Activated CD4-positive, alpha-beta T cell treated with anti-CD3 and anti-CD28 coated beads, Interleukin-2, Interleukin-6, amounts not matched to agents 100 ng/mL and 50 ng/mL, durations not matched to agents 16 hours and 8 hours (primary cell): Measurements from ENCODE around the gene APC2.
"Not testable (repeated sequence)": the region's sequence is repeated elsewhere in the genome, so short reads cannot be mapped to it uniquely, and the experiment has no call there.

ENCODE experiments used
- DNase-seq: peaks from one replicate; pipeline ENCODE4 v3.0.0-alpha.2; 2020

APC2 gene

DNA sequence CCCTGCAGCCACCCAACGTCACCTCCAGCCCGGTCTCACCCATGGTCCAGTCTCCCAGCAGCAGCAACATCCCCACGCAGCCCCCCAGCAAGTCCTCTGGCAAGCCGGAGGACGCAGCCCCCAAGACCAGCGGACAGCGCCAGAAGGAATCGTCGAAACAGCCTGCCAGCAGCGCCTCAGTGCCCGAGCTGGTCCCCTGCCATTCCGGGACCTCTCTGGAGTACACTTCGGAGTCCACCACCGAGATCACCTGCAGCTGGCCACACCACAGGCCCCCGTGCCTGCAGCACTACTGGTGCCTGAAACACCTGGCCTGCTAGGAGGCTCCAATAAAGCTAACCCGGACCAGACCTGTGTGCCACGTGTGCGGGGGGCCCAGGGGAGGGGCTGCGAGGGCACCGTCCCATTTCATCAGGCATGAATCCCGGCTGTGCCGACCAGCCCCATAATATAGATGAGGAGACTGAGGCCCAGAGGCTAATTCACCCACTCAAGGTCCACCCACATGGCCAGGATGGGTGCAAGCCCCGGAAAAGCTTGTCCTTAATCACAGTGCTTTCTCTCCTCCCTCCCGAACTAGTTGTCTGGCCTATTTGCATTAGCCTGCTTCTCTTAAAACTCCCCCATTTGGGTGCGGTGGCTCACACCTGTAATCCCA is 47.8 kb downstream of the APC2 start:
- no peak for DNase-seq

DNA sequence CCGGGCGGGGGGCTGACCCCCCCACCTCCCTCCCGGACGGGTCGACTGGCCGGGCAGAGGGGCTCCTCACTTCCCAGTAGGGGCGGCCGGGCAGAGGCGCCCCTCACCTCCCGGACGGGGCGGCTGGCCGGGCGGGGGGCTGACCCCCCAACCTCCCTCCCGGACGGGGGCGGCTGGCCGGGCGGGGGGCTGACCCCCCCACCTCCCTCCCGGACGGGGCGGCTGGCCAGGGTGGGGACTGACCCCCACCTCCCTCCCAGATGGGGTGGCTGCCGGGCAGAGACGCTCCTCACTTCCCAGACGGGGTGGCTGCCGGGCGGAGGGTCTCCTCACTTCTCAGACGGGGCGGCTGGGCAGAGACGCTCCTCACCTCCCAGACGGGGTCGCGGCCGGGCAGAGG is 49.3 kb downstream of the APC2 start:
- not testable (repeated sequence) for DNase-seq

DNA sequence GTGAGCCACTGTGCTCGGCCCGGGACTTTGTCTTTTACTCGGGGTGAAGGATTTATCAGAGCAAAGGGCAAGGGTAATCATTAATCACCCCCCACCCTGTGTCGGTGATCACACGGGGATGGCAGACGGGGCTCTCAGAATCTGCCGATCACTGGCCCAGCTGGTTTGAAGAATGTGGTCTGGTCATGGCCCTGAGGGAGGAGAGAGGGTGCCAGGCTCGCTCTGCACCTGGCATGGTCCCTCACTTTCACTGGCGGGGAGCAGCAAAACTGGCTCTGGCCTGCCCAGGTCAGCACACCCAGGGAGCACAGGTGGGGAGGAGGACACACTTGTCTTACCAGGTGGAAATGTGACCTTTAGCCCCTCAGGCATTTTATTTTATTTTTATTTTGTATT is 51.3 kb downstream of the APC2 start:
- no peak for DNase-seq

DNA sequence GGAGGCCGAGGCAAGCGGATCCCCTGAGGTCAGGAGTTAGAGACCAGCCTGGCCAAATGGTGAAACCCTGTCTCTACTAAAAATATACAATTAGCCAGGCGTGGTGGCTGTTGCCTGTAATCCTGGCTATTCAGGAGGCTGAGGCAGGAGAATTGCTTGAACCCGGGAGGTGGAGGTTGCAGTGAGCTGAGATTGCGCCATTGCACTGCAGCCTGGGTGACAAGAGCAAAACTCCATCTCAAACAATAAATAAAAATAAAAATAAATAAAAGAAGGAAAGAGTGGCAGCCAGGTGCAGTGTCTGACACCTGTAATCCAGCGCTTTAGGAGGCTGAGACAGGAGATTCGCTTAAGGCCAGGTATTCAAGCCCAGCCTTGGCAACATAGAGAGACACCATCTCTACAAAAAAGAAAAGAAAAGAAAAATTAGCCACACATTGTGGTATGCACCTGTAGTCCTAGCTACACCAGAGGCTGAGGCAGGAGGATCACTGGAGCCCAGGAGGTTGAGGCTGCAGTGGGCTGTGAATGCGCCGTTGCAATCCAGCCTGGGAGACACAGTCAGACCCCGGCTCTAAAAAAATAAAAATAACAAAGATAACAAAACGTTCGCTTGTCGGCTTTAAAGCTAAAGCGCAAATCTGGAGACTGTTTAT is 52.6 kb downstream of the APC2 start:
- no peak for DNase-seq

DNA sequence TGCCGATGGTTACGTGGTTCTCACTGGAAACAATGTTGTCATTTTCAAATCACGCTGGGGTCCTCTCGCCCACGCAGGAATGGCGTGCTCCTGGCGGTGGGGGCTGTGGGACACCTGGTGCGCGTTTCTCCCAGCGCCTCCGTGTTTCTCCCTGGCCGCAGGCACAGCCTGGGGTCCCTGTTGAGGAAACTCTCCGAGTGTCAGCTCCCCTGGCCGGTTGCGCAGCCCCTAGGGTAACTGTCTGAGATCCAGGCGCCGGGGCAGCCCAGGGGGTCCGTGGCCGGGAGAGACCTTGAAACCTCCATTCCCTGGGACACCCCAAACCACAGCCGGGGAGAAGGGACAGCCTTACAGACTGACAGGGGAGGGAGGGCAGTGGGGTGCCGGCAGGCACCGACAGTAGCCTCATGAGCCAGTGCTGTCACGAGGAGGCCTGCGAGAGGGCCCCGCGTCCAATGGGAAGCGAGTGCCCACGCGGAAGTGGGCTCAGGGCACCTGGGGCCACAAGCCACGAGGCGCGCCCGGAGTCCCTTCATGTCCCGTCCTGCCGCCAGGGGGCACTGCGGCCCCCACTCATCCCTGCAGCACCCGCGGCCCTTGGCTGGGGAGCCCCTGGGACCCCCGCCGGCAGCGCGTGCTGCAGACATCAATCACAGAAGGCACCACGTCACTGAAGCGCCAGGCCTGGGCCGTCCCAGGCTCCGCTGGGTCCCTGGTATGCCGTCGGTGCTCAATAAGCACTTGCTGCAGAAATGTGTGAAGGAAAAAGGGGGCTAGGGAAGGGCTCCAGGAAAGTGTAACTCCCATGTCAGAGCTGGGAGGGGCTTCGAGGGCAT is 53.4 kb downstream of the APC2 start:
- peak; percentile 80 for DNase-seq

DNA sequence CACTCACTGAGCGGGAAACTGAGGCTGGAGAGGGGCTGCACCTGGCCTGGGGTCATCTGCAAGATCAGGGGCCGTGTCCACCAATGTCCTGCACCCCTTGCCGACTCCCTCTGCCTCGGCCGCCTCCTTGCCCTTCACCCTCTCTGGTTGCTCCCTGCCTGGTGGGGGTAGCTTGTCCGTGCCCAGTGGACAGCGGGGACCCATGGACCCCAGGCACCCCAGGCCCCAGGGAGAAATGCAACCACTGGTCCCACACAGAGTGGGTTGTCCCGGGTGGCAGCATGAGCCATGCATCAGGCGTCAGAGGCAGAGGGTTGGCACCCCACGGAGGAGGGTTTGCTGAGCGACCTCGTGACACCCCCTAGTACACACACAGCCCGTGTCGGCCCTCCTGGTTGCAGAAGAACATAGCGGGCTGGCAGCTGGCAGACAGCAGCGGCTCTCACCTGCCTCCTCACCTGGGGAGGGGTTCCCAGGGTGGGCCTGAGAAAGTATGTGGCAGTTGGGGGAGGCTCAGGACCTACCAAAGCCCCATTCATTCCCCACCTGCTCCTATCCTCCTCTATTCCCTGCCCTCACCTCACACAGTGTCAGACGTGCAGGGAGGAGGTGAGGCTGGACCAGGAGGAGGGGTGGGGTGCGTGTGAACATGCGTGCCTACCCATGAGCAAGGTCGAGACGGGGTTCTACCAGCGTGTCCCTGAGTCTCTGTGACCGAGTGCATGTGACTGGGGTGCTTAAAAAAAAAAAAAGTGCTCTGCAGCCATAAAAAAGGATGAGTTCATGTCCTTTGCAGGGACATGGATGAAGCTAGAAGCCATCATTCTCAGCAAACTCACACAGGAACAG is 54.2 kb downstream of the APC2 start:
- DNase-seq, result no peak

DNA sequence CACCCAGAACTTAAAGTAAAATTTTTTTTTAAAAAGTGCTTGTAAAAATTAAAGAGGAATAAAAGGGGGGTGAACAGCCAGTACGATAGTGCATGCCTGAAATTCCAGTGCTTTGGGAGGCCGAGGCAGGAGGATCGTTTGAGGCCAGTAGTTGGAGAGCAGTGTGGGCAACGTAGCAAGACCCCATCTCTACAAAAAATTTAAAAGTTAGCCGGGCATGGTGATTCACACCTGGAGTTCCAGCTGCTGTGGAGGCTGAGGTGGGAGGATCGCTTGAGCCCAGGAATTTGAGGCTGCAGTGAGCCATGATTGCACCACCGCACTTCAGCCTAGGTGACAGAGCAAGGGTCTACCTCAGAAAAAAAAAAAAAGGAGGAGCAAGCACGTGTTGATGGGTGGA is 55.1 kb downstream of the APC2 start:
- DNase-seq, result no peak

DNA sequence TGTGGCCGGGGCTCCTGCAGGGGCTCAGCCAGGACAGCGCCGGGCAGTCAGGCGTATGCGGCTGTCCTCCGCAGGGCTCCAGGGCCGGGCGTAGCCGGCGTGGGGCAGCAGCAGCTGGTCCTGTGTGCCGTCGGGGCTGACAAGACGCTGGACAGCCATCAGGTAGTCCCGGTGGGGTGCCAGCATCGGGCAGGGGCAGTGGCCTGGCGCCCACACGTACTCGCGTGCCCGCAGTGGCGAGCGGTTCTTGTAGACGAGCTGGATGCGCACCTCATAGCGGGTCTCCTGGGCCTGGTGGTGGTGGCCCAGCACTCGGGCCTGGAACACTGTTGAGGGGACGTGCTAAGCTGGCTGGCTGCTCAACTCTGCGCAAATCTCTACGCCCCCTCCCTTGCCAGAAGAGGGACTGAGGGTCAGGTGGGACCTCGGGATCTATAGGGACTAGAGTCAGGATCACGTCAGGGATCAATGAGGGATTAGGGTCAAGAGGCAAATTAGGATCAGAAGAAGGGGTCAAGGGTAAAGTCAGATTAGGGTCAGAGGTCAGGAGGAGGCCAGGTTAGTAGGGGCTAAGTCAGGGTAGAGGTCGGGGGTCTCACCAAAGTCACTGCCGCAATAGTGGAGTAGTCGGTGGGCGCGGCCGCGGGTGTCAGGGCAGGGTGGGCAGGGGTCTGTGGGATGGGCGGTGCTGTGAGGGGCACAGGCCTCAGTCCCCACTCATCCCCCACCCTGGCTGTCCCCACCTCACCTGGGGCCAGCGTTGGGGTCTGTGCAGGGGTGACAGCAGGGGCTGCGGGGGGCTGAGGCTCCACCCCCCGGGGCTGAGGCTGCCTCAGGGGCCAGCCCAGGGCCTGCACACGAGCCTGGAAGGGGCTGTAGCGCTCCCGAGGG is 56.3 kb downstream of the APC2 start:
- DNase-seq, result no peak

DNA sequence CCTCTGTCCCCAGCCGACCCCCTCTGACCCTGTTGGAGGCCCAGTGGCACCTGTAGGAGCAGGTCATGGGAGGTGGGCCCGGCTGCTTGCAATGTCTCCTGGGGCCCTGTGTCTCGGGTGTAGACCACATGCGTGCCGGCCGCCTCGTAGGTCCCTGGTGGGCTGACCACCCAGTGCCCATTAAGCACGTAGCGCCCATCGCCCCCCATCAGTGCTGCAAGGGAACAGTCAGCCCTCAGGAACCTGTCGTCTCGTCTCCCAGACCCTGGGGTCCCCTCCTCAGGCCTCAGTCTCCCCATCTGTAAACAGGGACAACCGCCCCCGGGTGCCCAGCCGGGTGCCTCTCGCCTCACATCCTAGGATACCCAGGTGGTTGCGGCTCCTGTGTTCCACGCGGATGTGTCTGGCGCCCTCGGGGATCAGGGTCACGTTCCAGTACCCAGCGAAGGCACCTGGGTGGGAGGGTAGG is 57.3 kb downstream of the APC2 start:
- no peak for DNase-seq

DNA sequence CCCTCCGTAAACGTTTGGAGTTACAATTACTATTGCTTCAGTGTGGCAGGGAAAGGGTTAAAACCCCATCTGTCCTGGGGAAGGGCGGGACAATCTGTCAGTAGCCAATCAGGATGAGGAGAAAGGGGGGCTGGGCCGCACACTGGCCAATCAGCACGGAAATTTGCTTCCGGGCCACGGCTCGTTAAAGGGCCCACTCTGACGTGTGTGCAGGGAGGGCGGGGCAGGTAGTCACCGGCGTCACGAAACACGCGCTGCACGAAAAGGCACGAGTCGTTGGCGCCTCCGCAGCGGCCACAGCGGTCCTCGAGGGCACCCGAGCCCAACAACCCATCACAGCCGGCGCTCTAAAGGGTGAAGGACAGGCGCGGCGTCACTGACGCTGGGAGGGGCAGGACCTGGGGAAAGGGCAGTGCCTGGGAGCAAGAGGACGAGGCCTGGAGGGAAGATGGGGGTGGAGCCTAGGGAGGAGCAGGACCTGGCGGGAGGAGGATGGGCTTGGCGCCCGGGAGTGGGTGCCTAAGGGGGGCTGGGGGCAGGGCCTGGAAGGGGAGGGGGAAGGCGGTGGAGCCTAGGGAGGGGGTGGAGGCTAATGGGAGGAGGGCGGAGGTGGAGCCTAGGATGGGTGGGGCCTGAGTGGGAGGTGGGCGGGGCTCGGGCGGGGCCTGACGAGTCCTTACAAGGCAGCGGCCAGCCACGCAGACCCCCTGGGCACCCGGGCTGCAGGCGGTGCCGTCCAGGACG is 58.0 kb downstream of the APC2 start:
- DNase-seq, result peak; percentile 90

DNA sequence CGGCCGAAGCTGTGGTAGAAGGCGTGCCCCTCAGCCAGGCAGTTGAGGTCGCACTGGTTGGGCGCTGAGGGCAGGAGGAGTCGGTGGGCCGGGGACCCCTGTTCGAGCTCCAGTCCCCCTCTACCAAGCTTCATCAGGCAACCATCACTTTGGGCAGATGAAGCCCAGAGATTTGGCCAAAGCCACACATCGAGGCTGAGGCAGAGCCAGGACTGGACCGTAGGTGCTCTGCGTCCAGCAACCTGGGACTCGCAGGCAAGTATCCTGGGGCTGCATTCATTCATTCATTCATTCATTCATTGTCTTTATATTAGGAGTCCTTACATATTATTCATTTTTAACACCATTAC is 58.6 kb downstream of the APC2 start:
- DNase-seq, result no peak

DNA sequence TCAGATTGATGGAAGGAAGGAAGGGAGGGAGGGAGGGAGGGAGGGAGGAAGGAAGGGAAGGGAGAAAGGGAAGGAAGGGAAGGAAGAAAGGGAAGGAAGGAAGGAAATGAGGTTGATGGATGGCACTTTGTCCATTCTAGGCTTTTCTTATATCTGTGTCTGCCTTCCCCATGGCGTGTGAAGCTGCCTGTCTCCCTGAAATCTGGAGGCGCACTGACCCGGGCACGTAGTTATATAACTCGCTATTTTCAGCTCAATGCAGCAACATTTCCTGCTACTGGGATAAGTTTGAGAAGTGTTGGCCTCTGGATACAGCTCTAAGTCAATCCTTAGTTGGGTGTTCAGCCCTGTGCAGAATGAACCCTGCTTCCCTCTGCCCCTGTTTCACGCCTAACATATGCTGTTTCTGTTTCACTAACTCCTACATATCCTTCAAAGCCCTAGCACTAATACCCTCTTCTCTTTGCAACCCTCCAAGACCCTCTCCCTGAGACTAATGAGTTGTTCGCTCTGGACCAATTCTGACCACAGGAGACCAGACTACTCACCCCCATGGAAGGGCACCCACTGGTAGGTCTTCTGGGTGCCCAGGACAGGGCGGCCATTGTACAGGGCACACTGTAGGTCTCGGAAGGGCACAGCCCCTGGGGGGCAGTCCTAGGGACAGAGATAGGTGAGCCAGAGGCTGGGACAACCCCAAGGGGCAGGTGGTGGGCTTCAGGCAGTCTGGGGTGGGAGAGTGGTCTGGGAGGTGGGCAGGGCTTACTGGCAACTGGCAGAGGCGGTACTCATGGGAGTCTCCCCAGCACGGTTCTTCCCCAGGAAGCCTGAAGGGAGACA is 59.9 kb downstream of the APC2 start:
- DNase-seq, result no peak

DNA sequence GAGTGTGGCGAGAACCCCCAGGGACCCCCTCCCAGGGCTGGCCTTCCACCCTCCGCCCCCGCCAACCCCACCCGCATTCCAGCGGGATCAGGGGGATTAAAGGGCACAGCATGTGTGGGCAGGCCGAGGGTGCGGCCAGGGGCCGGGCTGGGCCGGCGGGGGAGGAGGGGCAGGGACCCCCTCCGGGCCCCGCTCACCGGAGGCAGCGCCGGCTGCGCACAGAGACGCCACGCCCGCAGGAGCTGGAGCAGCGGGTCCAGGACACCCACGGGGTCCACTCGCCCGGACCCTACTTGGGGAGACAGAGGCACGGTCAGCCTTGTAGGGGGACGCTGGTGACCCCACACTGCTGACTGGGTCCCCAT is 60.5 kb downstream of the APC2 start:
- DNase-seq, result no peak

DNA sequence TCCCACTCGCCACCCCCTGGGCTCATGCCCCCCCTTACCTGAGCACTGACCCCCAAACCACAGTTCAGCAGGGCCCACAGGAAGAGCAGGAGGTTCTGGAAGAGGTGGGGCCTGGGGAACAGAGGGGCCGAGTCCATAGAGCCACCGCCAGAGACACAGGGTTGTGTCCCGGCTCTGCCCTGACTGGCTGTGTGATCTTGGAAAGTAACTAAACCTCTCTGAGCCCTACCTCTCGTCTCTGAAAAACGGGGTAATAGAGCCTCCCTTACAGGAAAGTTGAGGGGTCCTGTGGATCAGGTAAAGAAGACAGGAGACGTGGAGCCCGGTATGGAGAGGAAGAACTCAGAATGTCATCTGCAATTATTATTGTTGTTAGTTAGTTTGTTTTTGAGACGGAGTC is 60.9 kb downstream of the APC2 start:
- no peak for DNase-seq

DNA sequence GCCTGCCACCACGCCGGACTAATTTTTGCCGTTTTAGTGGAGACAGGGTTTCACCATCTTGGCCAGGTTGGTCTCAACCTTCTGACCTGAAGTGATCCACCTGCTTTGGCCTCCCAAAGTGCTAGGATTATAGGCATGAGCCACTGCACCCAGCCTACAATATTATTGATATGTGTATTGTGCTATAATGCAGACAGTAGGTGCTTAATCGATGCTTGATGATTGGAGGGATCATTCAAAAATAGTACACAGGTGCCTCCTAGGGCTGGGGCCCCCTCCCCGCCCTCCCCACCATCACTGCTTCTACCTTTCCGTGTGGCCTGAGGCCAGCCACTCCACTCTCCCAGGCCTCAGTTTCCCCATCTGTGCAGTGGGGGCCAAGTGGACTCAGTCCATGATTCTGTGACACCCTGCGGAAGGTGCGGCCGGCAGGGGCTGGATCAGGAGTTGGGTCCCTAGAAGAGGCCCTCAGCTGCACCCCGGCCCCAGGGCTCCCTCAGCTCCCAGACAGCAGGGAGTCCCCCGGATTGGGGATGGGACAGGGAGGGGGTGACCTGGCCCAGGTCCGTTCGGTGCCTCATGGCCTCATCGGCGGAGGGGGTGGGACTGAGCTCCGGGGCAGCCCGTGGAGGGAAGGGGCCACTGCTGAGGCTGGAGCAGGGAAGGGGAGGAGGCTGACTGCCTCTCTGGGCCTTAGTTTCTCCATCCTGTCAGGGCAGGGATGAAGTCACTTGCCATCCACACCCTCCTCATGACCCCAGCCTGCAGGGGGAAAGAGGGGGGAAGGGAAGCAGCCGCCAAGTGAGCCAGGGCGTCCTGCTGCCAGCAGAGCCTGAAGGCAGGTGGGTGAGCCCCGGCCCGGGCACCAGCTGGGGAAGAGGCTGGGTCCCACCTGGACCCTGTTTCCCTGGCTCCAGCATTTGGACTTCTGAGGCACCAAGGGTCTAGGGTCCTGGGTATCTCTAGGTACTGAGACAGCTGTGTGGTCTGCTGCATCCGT is 61.7 kb downstream of the APC2 start:
- DNase-seq, result no peak

DNA sequence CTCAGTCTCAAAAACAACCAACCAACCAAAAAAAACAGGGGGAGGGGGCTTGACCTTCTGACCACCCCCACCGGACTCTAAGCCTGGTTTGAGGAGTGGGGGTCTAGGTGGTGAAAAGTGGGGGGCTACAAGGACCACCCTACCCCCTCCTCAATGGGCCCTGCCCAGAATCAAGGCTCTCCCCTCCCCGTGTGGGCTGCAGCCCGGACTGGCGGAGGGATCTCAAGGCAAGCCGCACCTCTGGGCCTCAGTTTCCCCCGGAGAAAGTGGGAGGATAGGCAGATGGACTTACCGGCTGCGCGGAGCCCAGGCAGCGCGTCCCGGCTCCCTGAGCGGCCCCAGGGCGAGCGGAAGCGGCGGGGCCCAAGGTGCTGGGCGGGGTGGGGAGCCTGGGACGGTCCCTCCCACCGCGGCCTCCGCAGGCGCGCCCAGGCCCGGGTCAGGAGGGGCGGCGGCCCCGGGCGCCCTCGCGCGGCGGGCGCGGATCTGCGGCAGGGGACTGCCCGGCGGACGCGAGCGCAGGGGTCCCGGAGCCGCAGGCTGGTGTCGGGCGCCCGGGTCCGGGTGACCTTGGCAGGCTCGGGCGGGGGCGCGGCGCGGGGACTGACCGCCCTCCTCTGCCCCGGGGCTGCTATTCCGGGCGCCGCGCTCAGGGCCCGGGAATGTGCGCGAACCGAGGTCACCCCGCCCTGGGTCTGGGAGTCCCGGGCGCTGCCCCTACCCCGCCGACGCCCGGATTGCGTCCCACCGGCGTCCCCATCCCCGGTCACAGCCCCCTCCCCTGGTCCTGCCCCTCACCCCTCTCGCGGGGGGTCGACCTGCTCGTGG is 63.0 kb downstream of the APC2 start, which contains the start of gene ADAMTSL5:
ADAMTSL5 (minus strand) TSS at position 349 of the 828 bp plus-strand sequence. CDS start 2,076 bp downstream, outside the sequence.
- DNase-seq, result peak; percentile 83

DNA sequence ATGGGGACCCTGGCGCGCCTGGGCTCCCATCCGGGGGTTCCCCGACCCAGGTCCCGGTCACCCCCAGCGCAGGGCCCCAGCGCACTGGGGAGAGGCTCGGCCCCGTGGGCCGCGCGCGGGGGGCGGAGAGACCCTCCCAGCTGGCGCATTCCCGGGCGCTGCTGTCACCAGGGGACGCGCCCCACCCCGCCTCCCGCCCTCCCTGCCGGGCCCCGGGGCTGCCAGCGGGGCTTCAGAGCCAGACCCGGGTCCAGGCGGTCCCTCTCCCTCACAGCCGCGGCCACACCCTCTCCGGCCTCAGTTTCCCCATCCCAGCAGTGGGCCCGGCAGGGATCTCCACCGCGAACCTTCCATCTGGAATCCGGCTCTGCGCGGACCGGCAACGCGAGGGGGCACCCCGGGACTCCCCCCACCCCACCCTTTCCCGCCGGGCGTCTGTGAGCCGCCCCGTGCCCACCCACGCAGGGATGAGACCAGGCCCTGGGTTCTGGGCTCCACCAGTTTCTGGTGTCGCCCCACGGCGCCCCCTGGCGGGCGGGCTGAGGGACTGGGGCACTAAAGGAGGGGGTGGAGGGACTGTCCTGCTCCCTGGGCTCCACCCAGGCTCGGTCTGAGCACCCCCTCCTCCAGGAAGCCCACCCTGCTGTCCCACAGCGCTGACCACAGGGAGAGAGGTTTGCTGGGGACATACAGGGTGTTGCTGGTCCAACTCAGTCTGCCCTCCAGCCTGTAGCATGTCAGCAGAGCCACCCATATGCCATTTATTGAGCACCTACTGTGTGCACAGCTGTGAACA is 63.8 kb downstream of the APC2 start:
- DNase-seq, result peak; percentile 87
